NCI-H1694 (cell line): ENCODE measurements around the gene DNAJC15.

Experiments used
- DNase-seq: peaks from one replicate; lab custom pipeline; 2025; lab: John Stamatoyannopoulos, UW

The DNAJC15 gene

GRCh38 chr13:43154839-43155238, 131.5 kb downstream of the DNAJC15 start:
- DNase-seq, result no peak

DNA sequence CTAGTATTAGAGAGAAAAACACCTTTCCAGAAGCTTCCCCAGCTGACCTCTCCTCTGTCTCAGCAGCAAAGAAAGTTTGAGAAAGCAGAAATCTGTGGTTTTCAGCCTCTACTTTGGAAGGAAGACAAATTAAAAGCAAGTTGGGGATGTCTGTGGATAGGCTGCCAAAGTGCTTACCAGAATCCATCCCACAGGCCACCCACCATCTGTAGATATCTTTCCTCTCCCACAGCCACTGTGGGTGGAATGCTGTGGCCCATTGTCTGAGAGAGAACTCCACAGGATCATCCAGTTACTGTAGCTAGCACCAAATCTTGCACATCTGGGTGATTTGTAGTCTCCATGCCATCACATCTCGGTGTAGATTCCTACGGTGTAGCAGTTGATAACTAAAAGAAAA, 133.5 kb downstream of the DNAJC15 start:
- DNase-seq, result no peak

- DNase-seq, result no peak
Observed at GRCh38 chr13:43157796-43158195, 134.4 kb downstream of the DNAJC15 start.

DNA sequence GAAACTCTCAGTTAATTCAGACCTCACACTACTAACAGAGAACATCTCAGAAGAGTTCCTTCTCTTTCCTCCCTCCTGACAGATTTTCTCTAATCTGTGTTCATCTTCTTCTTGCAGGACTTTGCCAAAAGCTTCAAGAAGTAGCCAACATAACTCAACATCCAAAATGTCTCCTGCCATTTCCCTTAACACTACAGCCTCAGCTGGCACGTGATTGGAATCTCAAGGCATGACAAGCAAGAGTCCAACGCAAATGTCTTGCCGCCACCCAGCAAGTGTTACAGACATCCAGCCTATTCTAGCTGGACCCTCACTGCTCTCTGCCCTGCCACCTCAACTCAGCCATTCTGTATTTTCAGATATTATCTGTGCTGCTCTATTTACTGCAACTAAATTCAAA, 135.1 kb downstream of the DNAJC15 start:
- no peak for DNase-seq

- no peak for DNase-seq
Observed at GRCh38 chr13:43159026-43159461, 135.7 kb downstream of the DNAJC15 start.
